BLaER1 treated with 17β-estradiol and CSF1 and Interleukin-3, amounts not matched to agents 10 nM and 100 nM (cell line): Measurements from ENCODE around the gene EPB41L3.

ENCODE experiments used
- H3K27ac ChIP-seq, 11 experiments: shearing (Covaris generic); formaldehyde crosslinking; 2 replicates each; pipeline ENCODE4 v1.8.1; 2022
- H3K27me3 ChIP-seq, 11 experiments: shearing (Covaris generic); formaldehyde crosslinking; 2 replicates each; pipeline ENCODE4 v1.8.1; 2022
- H3K36me3 ChIP-seq, 11 experiments: shearing (Covaris generic); formaldehyde crosslinking; 2 replicates each; pipeline ENCODE4 v1.8.1; 2022
- H3K4me1 ChIP-seq, 10 experiments: shearing (Covaris generic); formaldehyde crosslinking; 2 replicates each; pipeline ENCODE4 v1.8.1; 2022
- H3K4me2 ChIP-seq, 11 experiments: shearing (Covaris generic); formaldehyde crosslinking; 2 replicates each; pipeline ENCODE4 v1.8.1; 2022
- H3K4me3 ChIP-seq, 10 experiments: shearing (Covaris generic); formaldehyde crosslinking; 2 replicates each; pipeline ENCODE4 v1.8.1; 2022
- H3K9ac ChIP-seq, 11 experiments: shearing (Covaris generic); formaldehyde crosslinking; 2 replicates each; pipeline ENCODE4 v1.8.1; 2022
- H3K9me3 ChIP-seq, 11 experiments: shearing (Covaris generic); formaldehyde crosslinking; replicated peaks in 1 of 11; 2 replicates each; pipeline ENCODE4 v1.8.1; 2022
- H4K20me1 ChIP-seq, 11 experiments: shearing (Covaris generic); formaldehyde crosslinking; 2 replicates each; pipeline ENCODE4 v1.8.1; 2022
- Cebpa-rat ChIP-seq, 11 experiments: shearing (Covaris generic); IDR thresholded peaks; 2 replicates each; pipeline ENCODE4 v1.8.1; 2022

Gene EPB41L3

GRCh38 chr18:5568416-5568815 lies 24.6 kb upstream of the EPB41L3 start:
- Histone ChIP-seq H3K27me3 (no peaks in the 10 kb centered on the region), H3K27ac (peak overlapping the region in 2 of 11 experiments; percentile 12 to 59; a peak in 2 of 22 replicates), H3K4me2 (peak overlapping the region in 2 of 11 experiments; percentile 29 to 32; a peak in 3 of 22 replicates), H3K9ac (no peak overlapping the region), H3K36me3 (no peaks in the 10 kb centered on the region), H4K20me1 (no peaks in the 10 kb centered on the region), H3K4me3 (no peak overlapping the region), H3K4me1 (peaks cover 0 to 37% (median 2%) of the 10 kb centered on the region in 10 experiments; a peak in 7 of 20 replicates), H3K9me3 (no peaks in the 10 kb centered on the region)
- no peak for TF ChIP-seq Cebpa-rat (IDR thresholded peaks at IDR 0.05)

- no peak for TF ChIP-seq Cebpa-rat (IDR thresholded peaks at IDR 0.05)
- no peaks in the 10 kb centered on the region for H4K20me1 ChIP-seq
- H3K9ac ChIP-seq = no peak overlapping the region
- H3K36me3 ChIP-seq = no peaks in the 10 kb centered on the region
- H3K4me3 ChIP-seq = no peak overlapping the region
- H3K27me3 ChIP-seq = no peaks in the 10 kb centered on the region
- H3K9me3 ChIP-seq = peaks cover 0 to 4% (median 0%) of the 10 kb centered on the region in 11 experiments; a peak in 1 of 22 replicates
- no peak overlapping the region for H3K4me2 ChIP-seq
- H3K27ac ChIP-seq = no peak overlapping the region
- peaks cover 0 to 17% (median 0%) of the 10 kb centered on the region in 10 experiments; a peak in 4 of 20 replicates for H3K4me1 ChIP-seq
These were observed 15.1 kb upstream of the EPB41L3 start for GRCh38 chr18:5558851-5559250.

- H3K4me2 ChIP-seq = peak overlapping the region in 2 of 11 experiments; percentile 26 to 37; a peak in 3 of 22 replicates
- no peaks in the 10 kb centered on the region for H4K20me1 ChIP-seq
- no peaks in the 10 kb centered on the region for H3K36me3 ChIP-seq
- no peaks in the 10 kb centered on the region for H3K9me3 ChIP-seq
- TF ChIP-seq Cebpa-rat (IDR thresholded peaks at IDR 0.05) = no peak
- no peaks in the 10 kb centered on the region for H3K27me3 ChIP-seq
- H3K9ac ChIP-seq = no peak overlapping the region
- no peak overlapping the region for H3K27ac ChIP-seq
- peaks cover 0 to 17% (median 0%) of the 10 kb centered on the region in 10 experiments; a peak in 4 of 20 replicates for H3K4me1 ChIP-seq
- H3K4me3 ChIP-seq = no peak overlapping the region
These were observed 12.6 kb upstream of the EPB41L3 start for GRCh38 chr18:5556310-5556974.

GRCh38 chr18:5554629-5555028 lies 10.8 kb upstream of the EPB41L3 start:
- Histone ChIP-seq H3K27me3 (no peaks in the 10 kb centered on the region), H3K9ac (no peak overlapping the region), H3K27ac (no peak overlapping the region), H3K36me3 (no peaks in the 10 kb centered on the region), H3K4me3 (no peak overlapping the region), H4K20me1 (no peaks in the 10 kb centered on the region), H3K9me3 (no peaks in the 10 kb centered on the region), H3K4me1 (peaks cover 0 to 17% (median 0%) of the 10 kb centered on the region in 10 experiments; a peak in 4 of 20 replicates), H3K4me2 (no peak overlapping the region)
- TF ChIP-seq Cebpa-rat (IDR thresholded peaks at IDR 0.05) = no peak

GRCh38 chr18:5546660-5547059 lies 2.9 kb upstream of the EPB41L3 start:
- no peak for TF ChIP-seq Cebpa-rat (IDR thresholded peaks at IDR 0.05)
- Histone ChIP-seq H3K4me1 (peaks cover 0 to 20% (median 0%) of the 10 kb centered on the region in 10 experiments; a peak in 4 of 20 replicates), H3K27me3 (no peaks in the 10 kb centered on the region)

GRCh38 chr18:5543036-5543680 lies 639 bp downstream of the EPB41L3 start:
- H3K4me3 ChIP-seq = no peak overlapping the region
- no peak overlapping the region for H3K4me2 ChIP-seq
- H3K9ac ChIP-seq = no peak overlapping the region
- H3K9me3 ChIP-seq = peaks cover 12 to 19% (median 17%) of the 10 kb centered on the region in 11 experiments; a peak in 20 of 22 replicates
- peaks cover 0 to 41% (median 0%) of the 10 kb centered on the region in 10 experiments; a peak in 4 of 20 replicates for H3K4me1 ChIP-seq
- no peak for TF ChIP-seq Cebpa-rat (IDR thresholded peaks at IDR 0.05)
- H3K27me3 ChIP-seq = no peaks in the 10 kb centered on the region
- no peak overlapping the region for H3K27ac ChIP-seq
- no peaks in the 10 kb centered on the region for H4K20me1 ChIP-seq
- H3K36me3 ChIP-seq = no peaks in the 10 kb centered on the region

More at GRCh38 chr18:5546660-5547059, 2.9 kb upstream of the EPB41L3 start:
- Histone ChIP-seq H3K9me3 (peaks cover 12 to 19% (median 17%) of the 10 kb centered on the region in 11 experiments; a peak in 20 of 22 replicates), H3K36me3 (no peaks in the 10 kb centered on the region), H3K4me2 (peak overlapping the region in 2 of 11 experiments; percentile 14 to 51; a peak in 3 of 22 replicates), H3K4me3 (no peak overlapping the region), H3K9ac (no peak overlapping the region), H4K20me1 (no peaks in the 10 kb centered on the region), H3K27ac (peak overlapping the region in 1 of 11 experiments; percentile 13; a peak in 1 of 22 replicates)

- no peak overlapping the region for H3K27ac ChIP-seq
- H4K20me1 ChIP-seq = no peaks in the 10 kb centered on the region
- H3K9ac ChIP-seq = no peak overlapping the region
- TF ChIP-seq Cebpa-rat (IDR thresholded peaks at IDR 0.05) = no peak
- peaks cover 0 to 40% (median 0%) of the 10 kb centered on the region in 10 experiments; a peak in 4 of 20 replicates for H3K4me1 ChIP-seq
- no peak overlapping the region for H3K4me3 ChIP-seq
- H3K9me3 ChIP-seq = peaks cover 12 to 19% (median 17%) of the 10 kb centered on the region in 11 experiments; a peak in 20 of 22 replicates
- H3K27me3 ChIP-seq = no peaks in the 10 kb centered on the region
- H3K36me3 ChIP-seq = no peaks in the 10 kb centered on the region
- no peak overlapping the region for H3K4me2 ChIP-seq
These were observed 1.2 kb downstream of the EPB41L3 start for GRCh38 chr18:5542515-5543035.

GRCh38 chr18:5541644-5542043 lies 2.2 kb downstream of the EPB41L3 start:
- H3K9me3 ChIP-seq = peaks cover 12 to 19% (median 17%) of the 10 kb centered on the region in 11 experiments; a peak in 20 of 22 replicates
- peaks cover 0 to 31% (median 0%) of the 10 kb centered on the region in 10 experiments; a peak in 4 of 20 replicates for H3K4me1 ChIP-seq
- no peak overlapping the region for H3K4me3 ChIP-seq
- H3K27ac ChIP-seq = no peak overlapping the region
- no peaks in the 10 kb centered on the region for H3K27me3 ChIP-seq
- TF ChIP-seq Cebpa-rat (IDR thresholded peaks at IDR 0.05) = no peak
- no peaks in the 10 kb centered on the region for H4K20me1 ChIP-seq
- H3K9ac ChIP-seq = no peak overlapping the region
- H3K4me2 ChIP-seq = no peak overlapping the region
- no peaks in the 10 kb centered on the region for H3K36me3 ChIP-seq

- Histone ChIP-seq H3K27me3 (no peaks in the 10 kb centered on the region), H3K4me1 (peaks cover 0 to 21% (median 0%) of the 10 kb centered on the region in 10 experiments; a peak in 4 of 20 replicates), H3K4me2 (peak overlapping the region in 2 of 11 experiments; percentile 27 to 42; a peak in 2 of 22 replicates), H3K4me3 (no peak overlapping the region), H3K9ac (no peak overlapping the region), H3K27ac (no peak overlapping the region), H4K20me1 (no peaks in the 10 kb centered on the region), H3K9me3 (peaks cover 12 to 19% (median 17%) of the 10 kb centered on the region in 11 experiments; a peak in 20 of 22 replicates), H3K36me3 (no peaks in the 10 kb centered on the region)
- TF ChIP-seq Cebpa-rat (IDR thresholded peaks at IDR 0.05) = no peak
These were observed 4.4 kb downstream of the EPB41L3 start for GRCh38 chr18:5539391-5539790.
